Panc1 (cell line): ENCODE data around the gene CLEC17A. TPM values are rescaled to one million over a fixed set of nuclear protein-coding genes. Genes with fewer than 3 reads are reported as not detected.

ENCODE experiments used
- ATAC-seq: fragments of 200-7000 bp; cut with Tn5 transposase; 2 replicates; pipeline ENCODE4 v1.9.1; 2020; ENCODE audit warnings: mild to moderate bottlenecking, moderate library complexity
- BruUV-seq: library from RNA; stranded (reverse); fragments of 400-500 nt; replicated peaks from 2 replicates; lab custom pipeline; 2021; lab: Mats Ljungman, UMichigan
- CTCF ChIA-PET: fragments of 300-600 bp; sonication (Branson Sonifier 250); formaldehyde crosslinking; loops from one replicate; lab custom pipeline; 2022; ENCODE audit warnings: antibody characterized with exemption; lab: Charles Lee
- POLR2A ChIA-PET: fragments of 300-600 bp; sonication (Branson Sonifier 250); formaldehyde crosslinking; loops from one replicate; lab custom pipeline; 2022; ENCODE audit warnings: antibody characterized with exemption; lab: Charles Lee
- DNase-seq: peaks from one replicate; pipeline ENCODE4 v3.0.0-alpha.2; 2010; ENCODE audit warnings: low read depth, low spot score
- H3K27ac ChIP-seq: 2 replicates; pipeline ENCODE4 v1.5.1; 2011; ENCODE audit warnings: mild to moderate bottlenecking, low read length, inconsistent platforms
- H3K27me3 ChIP-seq: fragments of 200-500 bp; sonication (Bioruptor generic); 2 replicates; pipeline ENCODE4 v1.6.0; 2014; ENCODE audit warnings: low read length, inconsistent platforms; ENCODE audit not compliant: control insufficient read depth, insufficient read depth
- H3K36me3 ChIP-seq: fragments of 200-500 bp; sonication (Bioruptor generic); 2 replicates; pipeline ENCODE4 v1.5.1; 2014; ENCODE audit warnings: inconsistent platforms, mild to moderate bottlenecking, low read length, moderate library complexity; ENCODE audit not compliant: control insufficient read depth, insufficient read depth
- H3K4me1 ChIP-seq: 2 replicates; pipeline ENCODE4 v1.5.1; 2011; ENCODE audit warnings: inconsistent platforms, mild to moderate bottlenecking, low read length, moderate library complexity; ENCODE audit not compliant: control insufficient read depth, insufficient read depth
- H3K4me3 ChIP-seq, 2 experiments: 2 replicates each; pipeline ENCODE4 v1.5.1; 2011 to 2012; ENCODE audit warnings: low read depth in 2 of 2, low read length in 2 of 2, mild to moderate bottlenecking in 2 of 2, inconsistent platforms in 1 of 2, moderate library complexity in 1 of 2
- H3K9me3 ChIP-seq: fragments of 200-500 bp; sonication (Bioruptor generic); 2 replicates; pipeline ENCODE4 v1.5.1; 2014; ENCODE audit warnings: low read depth, mild to moderate bottlenecking, inconsistent platforms, low read length, moderate library complexity; ENCODE audit not compliant: control insufficient read depth, insufficient read depth
- CTCF ChIP-seq: fragments of 450-650 bp; IDR thresholded peaks from 2 replicates; pipeline ENCODE4 v1.5.1; 2017; ENCODE audit warnings: mild to moderate bottlenecking
- POLR2AphosphoS5 ChIP-seq: IDR thresholded peaks from 2 replicates; pipeline ENCODE4 v1.6.1; 2012; ENCODE audit warnings: mild to moderate bottlenecking, low read depth, low read length, moderate library complexity
- REST ChIP-seq, 2 experiments: IDR thresholded peaks; 2 replicates each; pipeline ENCODE4 v1.6.1; 2011 to 2012; ENCODE audit warnings: low read depth in 2 of 2, control low read depth in 1 of 2, low read length in 1 of 2, mild to moderate bottlenecking in 1 of 2, moderate library complexity in 1 of 2; ENCODE audit not compliant: insufficient read depth in 1 of 2
- SIN3A ChIP-seq: IDR thresholded peaks from 2 replicates; pipeline ENCODE4 v1.6.1; 2012; ENCODE audit warnings: low read depth, mild to moderate bottlenecking, low read length, moderate library complexity, borderline replicate concordance; ENCODE audit not compliant: insufficient read depth
- TCF7L2 ChIP-seq: IDR thresholded peaks from 2 replicates; pipeline ENCODE4 v1.6.1; 2011; ENCODE audit warnings: mild to moderate bottlenecking, low read depth, low read length, inconsistent platforms
- in situ Hi-C: cut with HindIII; loops from 2 replicates; pipeline ENCODE4 v1.10.0; 2016; ENCODE audit warnings: low sequenced_read_pairs, low pct_unique_long_range_greater_than_20kb
- intact Hi-C: fragments of 100-400 bp; cut with micrococcal nuclease; formaldehyde crosslinking; loops from one replicate; pipeline ENCODE4 v1.10.0; 2022; ENCODE audit not compliant: unreplicated experiment
- total RNA-seq: library from RNA; stranded (reverse); gene quantifications from one replicate; pipeline ENCODE4 v1.2.1, GENCODE V29; 2021; ENCODE audit not compliant: unreplicated experiment

Gene CLEC17A
- total RNA-seq, 1 experiment from 2014 or later = not detected

GRCh38 chr19:14595558-14595957 is 12.7 kb downstream of the CLEC17A start:
- POLR2A ChIA-PET = no interaction called here
- no peak overlapping the region for H3K27ac ChIP-seq
- ATAC-seq (no peak), DNase-seq (no peak)
- no peaks in the 10 kb centered on the region for H3K36me3 ChIP-seq
- no peaks in the 10 kb centered on the region for H3K27me3 ChIP-seq
- H3K9me3 ChIP-seq = no peaks in the 10 kb centered on the region
- in situ Hi-C loops = no loop called here
- TF ChIP-seq SIN3A (no peak), POLR2AphosphoS5 (no peak), REST (IDR thresholded peaks at IDR 0.05; ENCODE audit: insufficient read depth in 1 of 2, low read depth in 2 of 2, low read length in 1 of 2) (no peak), CTCF (no peak), TCF7L2 (no peak)
- no peak overlapping the region for H3K4me3 ChIP-seq
- BruUV-seq = no TSS peak
- H3K4me1 ChIP-seq = no peaks in the 10 kb centered on the region
- intact Hi-C loops = no loop called here
- CTCF ChIA-PET = no interaction called here

- ATAC-seq (no peak), DNase-seq (no peak)
- Histone ChIP-seq H3K27me3 (no peaks in the 10 kb centered on the region), H3K4me3 (no peak overlapping the region), H3K9me3 (no peaks in the 10 kb centered on the region), H3K27ac (no peak overlapping the region), H3K4me1 (no peaks in the 10 kb centered on the region), H3K36me3 (no peaks in the 10 kb centered on the region)
- in situ Hi-C loops (no loop called here), intact Hi-C loops (no loop called here)
- TF ChIP-seq SIN3A = no peak
- no peak for TF ChIP-seq TCF7L2
- no peak for TF ChIP-seq CTCF
- no peak for TF ChIP-seq POLR2AphosphoS5
- no peak for TF ChIP-seq REST (IDR thresholded peaks at IDR 0.05; ENCODE audit: insufficient read depth in 1 of 2, low read depth in 2 of 2, low read length in 1 of 2)
- BruUV-seq = no TSS peak
- ChIA-PET POLR2A (no interaction called here), CTCF (no interaction called here)
Observed at GRCh38 chr19:14599548-14600147, 16.8 kb downstream of the CLEC17A start.
